ENCODE measurements around the gene USP48. TPM values are rescaled to one million over a fixed set of nuclear protein-coding genes. Genes with fewer than 3 reads are reported as not detected.
"Not testable (repeated sequence)": the region's sequence is repeated elsewhere in the genome, so short reads cannot be mapped to it uniquely, and the experiment has no call there.

The USP48 gene
- total and polyA plus RNA-seq, 2 of the 13 experiments (the other 11 are each of a cell fraction or from before 2014, with no cell fraction given): 30.4 to 30.7 TPM

- H3K36me3 ChIP-seq (replicated peaks in 1 of 2; ENCODE audit: control insufficient read depth in 1 of 2, insufficient read depth in 2 of 2, low read length in 2 of 2); H3K4me3 ChIP-seq (replicated peaks in 1 of 3; ENCODE audit: insufficient read depth in 1 of 3, low read depth in 2 of 3, low read length in 3 of 3); H3K27ac ChIP-seq (ENCODE audit: extremely low read length, insufficient read depth, low read length); CTCF ChIA-PET (ENCODE audit: low intra/inter-chr PET ratio, low total read pairs); H3K27me3 ChIP-seq (ENCODE audit: control insufficient read depth in 1 of 2, insufficient read depth in 2 of 2, low read length in 2 of 2); H3K9me3 ChIP-seq (ENCODE audit: low read length); FAIRE-seq; H3K9ac ChIP-seq (ENCODE audit: insufficient read depth, low read depth, low read length); BruUV-seq (replicated peaks); intact Hi-C loops (cut with micrococcal nuclease; ENCODE audit: unreplicated experiment); ATAC-seq; H3K4me2 ChIP-seq (ENCODE audit: low read depth, low read length); DNase-seq (ENCODE audit: low spot score); POLR2A ChIA-PET; H3K4me1 ChIP-seq (ENCODE audit: insufficient read depth, low read length); H2AFZ ChIP-seq (ENCODE audit: low read length); in situ Hi-C loops (cut with HindIII; ENCODE audit: extremely low pct_ligation_motif_present, low pct_unique_long_range_greater_than_20kb): not testable (repeated sequence)
- Histone ChIP-seq H3K79me2 (ENCODE audit: insufficient read depth, low read length) (peaks cover 67% of the 10 kb centered on the region), H4K20me1 (ENCODE audit: insufficient read depth, low read length) (peaks cover 26% of the 10 kb centered on the region)
- 96% methylated on average over 8 of the region's 8 CpGs for WGBS (ENCODE audit: low lambda C conversion rate)
- TF ChIP-seq CEBPG (CRISPR knock-in tag; IDR thresholded peaks at IDR 0.05) (peak; percentile 32; the same call in 1 of the 2 replicates), CEBPB (IDR thresholded peaks at IDR 0.05; ENCODE audit: borderline replicate concordance, low read depth, low read length) (peak; percentile 58)
Observed at GRCh38 chr1:21767106-21767505, 15.8 kb downstream of the USP48 start.

GRCh38 chr1:21766210-21766609, 16.7 kb downstream of the USP48 start:
- Histone ChIP-seq H4K20me1 (ENCODE audit: insufficient read depth, low read length) (peaks cover 22% of the 10 kb centered on the region), H3K27me3 (ENCODE audit: control insufficient read depth in 1 of 2, insufficient read depth in 2 of 2, low read length in 2 of 2) (no peaks in the 10 kb centered on the region), H3K4me2 (ENCODE audit: low read depth, low read length) (no peak overlapping the region), H2AFZ (ENCODE audit: low read length) (no peak overlapping the region), H3K9me3 (ENCODE audit: low read length) (no peaks in the 10 kb centered on the region), H3K79me2 (ENCODE audit: insufficient read depth, low read length) (peaks cover 67% of the 10 kb centered on the region), H3K9ac (ENCODE audit: insufficient read depth, low read depth, low read length) (no peak overlapping the region), H3K4me3 (replicated peaks in 1 of 3; ENCODE audit: insufficient read depth in 1 of 3, low read depth in 2 of 3, low read length in 3 of 3) (no peak overlapping the region), H3K36me3 (replicated peaks in 1 of 2; ENCODE audit: control insufficient read depth in 1 of 2, insufficient read depth in 2 of 2, low read length in 2 of 2) (no peaks in the 10 kb centered on the region), H3K4me1 (ENCODE audit: insufficient read depth, low read length) (peaks cover 14% of the 10 kb centered on the region; the same call in 1 of the 2 replicates), H3K27ac (ENCODE audit: extremely low read length, insufficient read depth, low read length) (no peak overlapping the region)
- in situ Hi-C loops (cut with HindIII; ENCODE audit: extremely low pct_ligation_motif_present, low pct_unique_long_range_greater_than_20kb) (no loop called here), intact Hi-C loops (cut with micrococcal nuclease; ENCODE audit: unreplicated experiment) (no loop called here)
- BruUV-seq (replicated peaks): no TSS peak
- no peak for ATAC-seq
- CTCF ChIA-PET (ENCODE audit: low intra/inter-chr PET ratio, low total read pairs): no interaction called here
- POLR2A ChIA-PET: no interaction called here
- 96% methylated on average over 4 of the region's 4 CpGs for WGBS (ENCODE audit: low lambda C conversion rate)
- no peak for FAIRE-seq
- DNase-seq (ENCODE audit: low spot score): no peak
- TF ChIP-seq ZNF589 (CRISPR knock-in tag; conservative IDR thresholded peaks at IDR 0.05): no peak
- no peak for TF ChIP-seq ZFP36 (IDR thresholded peaks at IDR 0.05; ENCODE audit: borderline replicate concordance, low read depth, low read length, partially characterized antibody)
- no peak for TF ChIP-seq SOX13 (IDR thresholded peaks at IDR 0.05)
- no peak for TF ChIP-seq SOX13 (CRISPR knock-in tag; conservative IDR thresholded peaks at IDR 0.05 in 1 of 2, IDR thresholded peaks at IDR 0.05 in 1 of 2)
- TF ChIP-seq SP5 (CRISPR knock-in tag; IDR thresholded peaks at IDR 0.05; ENCODE audit: borderline replicate concordance, low read depth): no peak
- TF ChIP-seq CCAR2 (optimal IDR thresholded peaks at IDR 0.05; ENCODE audit: low read depth, low read length): no peak
- TF ChIP-seq ZNF121 (CRISPR knock-in tag; IDR thresholded peaks at IDR 0.05): no peak
- TF ChIP-seq NFKBIZ (CRISPR knock-in tag; IDR thresholded peaks at IDR 0.05): no peak
- TF ChIP-seq ZNF160 (CRISPR knock-in tag; IDR thresholded peaks at IDR 0.05): no peak
- no peak for TF ChIP-seq ZNF343 (CRISPR knock-in tag; IDR thresholded peaks at IDR 0.05)
- no peak for TF ChIP-seq HDAC6 (IDR thresholded peaks at IDR 0.05; ENCODE audit: low read depth, low read length)
- TF ChIP-seq ETV6 (CRISPR knock-in tag; conservative IDR thresholded peaks at IDR 0.05): no peak
- TF ChIP-seq ZFY (CRISPR knock-in tag; IDR thresholded peaks at IDR 0.05): no peak
- TF ChIP-seq ZXDC (CRISPR knock-in tag; IDR thresholded peaks at IDR 0.05): no peak
- no peak for TF ChIP-seq RAD21 (CRISPR knock-in tag; IDR thresholded peaks at IDR 0.05)
